Occipital lobe (tissue), 2 donors: ENCODE results near the gene TMOD1. TPM values are rescaled to one million over a fixed set of nuclear protein-coding genes. Genes with fewer than 3 reads are reported as not detected.

Experiments used
- DNase-seq: peaks from one replicate; lab custom pipeline; 2025; lab: John Stamatoyannopoulos, UW
- total RNA-seq: library from RNA; depleted of rRNA; stranded (reverse); fragments of >200 nt; gene quantifications from one replicate; pipeline ENCODE4 v1.2.3, GENCODE V29; 2014

TMOD1 gene
- total RNA-seq, 1 donor from 2014 or later = 22.8 TPM

GRCh38 chr9:97517331-97518089 lies 16.0 kb downstream of the TMOD1 start:
- DNase-seq = no peak

DNA sequence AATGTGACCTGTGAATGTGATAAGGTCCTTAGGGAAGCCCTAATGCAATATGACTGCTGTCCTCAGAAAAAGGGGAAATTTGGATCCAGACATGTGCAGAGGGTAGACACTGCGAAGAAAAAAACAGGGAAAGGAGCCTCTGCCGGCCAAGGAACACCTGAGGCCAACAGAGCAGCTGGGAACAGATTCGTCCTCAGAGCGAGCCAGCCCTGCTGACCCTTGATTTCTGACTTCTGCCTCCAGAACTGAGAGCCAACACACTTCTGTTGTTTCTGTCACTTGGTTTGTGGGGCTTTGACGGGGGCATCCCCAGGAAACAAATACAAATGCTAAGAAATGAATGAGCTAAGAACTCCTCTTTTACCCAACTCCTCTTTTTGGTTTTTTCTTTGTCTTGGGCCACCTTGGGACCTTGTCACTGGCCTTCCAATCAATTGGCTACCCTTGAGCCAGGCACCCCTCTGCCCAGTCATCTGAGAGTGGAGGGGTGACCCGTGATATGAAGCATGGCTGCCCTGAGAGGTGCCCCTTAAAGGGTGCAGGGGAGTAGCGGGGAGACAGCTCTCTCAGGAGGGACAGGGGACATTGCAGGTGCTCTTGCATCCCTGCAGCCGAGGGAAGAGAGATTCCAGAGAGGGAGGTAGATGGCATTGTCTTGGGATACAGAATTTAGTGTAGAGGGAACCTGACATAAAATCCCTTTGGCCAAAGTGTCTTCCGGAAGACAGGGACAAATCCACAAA lies 16.9 kb downstream of the TMOD1 start:
- DNase-seq = no peak

DNA sequence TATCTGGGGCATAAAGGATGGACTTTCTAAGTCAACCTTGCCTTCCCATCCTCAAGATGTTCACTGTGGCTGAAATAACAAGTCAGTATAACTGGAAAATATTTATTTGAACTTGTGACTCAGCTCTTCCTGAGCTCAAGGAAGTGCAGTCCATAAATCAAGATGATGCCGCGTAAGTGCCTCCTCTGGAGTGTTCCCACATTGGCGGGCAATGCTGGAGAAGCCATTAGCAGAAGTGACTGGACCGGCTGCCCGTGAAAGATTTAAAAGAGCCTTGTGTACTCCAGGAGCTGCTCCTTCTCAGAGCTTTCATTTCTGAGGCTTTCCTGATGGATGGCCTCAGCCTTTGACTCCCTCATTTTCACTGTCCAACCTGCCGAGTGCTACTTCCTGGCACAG lies 17.4 kb downstream of the TMOD1 start:
- no peak for DNase-seq

DNA sequence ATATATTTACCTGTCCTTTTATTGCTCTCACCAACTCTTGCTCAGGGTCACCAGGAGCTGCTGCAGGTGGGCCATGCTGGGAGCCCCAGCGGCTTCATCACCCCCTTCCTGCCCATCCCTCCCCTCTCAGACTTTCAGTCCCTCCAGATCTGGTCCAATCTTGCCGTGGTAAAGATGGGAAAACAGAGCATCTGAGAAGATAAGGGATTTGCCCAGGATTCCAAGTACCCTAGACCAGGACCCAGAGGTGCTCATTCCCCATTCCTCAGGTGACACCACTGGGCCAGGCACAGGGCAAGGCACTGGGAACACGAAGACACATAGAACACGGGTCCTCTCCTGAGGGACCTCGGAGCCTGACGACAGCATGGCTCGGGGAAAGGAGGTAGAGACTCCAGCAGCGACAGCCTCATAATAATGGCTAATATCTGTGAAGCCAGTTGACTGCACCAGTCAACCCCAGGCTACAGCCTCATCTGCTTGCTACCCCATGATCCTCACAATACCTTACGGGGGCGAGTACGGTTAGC lies 18.0 kb downstream of the TMOD1 start:
- no peak for DNase-seq

DNA sequence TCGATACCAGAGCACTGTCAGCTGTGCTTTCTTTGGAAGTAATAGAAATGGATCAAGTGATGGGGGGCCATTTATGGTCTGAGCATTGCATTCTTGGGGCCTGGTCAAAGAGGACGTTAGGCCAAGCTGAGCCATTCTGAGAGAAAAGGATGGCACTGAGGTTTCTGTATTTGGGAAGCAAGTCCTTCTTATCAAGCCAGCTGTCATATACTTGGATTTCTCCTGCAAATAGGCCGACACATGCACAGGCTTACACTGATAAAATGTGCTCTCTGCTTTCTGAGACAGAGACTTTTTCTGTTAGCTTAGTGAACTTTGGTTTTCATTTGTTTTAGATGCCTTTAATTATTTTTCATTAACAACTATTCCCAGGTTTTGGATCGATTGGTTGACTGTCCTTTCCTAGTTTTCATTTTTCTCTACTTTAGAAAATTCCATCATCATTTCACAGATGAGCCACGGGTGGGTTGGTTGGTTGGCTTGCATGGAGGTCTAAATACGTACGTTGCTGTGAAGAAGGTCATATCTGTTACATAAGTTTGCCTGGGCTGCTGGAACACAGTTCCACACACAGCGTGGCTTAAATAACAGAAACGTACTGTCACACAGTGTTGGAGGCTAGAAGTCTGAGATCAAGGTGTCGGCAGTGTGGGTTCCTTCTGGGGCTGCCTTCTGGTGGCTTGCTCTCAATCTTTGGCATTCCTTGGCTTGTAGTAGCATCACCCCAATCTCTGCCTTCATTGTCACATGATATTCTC lies 20.3 kb downstream of the TMOD1 start:
- DNase-seq = no peak

DNA sequence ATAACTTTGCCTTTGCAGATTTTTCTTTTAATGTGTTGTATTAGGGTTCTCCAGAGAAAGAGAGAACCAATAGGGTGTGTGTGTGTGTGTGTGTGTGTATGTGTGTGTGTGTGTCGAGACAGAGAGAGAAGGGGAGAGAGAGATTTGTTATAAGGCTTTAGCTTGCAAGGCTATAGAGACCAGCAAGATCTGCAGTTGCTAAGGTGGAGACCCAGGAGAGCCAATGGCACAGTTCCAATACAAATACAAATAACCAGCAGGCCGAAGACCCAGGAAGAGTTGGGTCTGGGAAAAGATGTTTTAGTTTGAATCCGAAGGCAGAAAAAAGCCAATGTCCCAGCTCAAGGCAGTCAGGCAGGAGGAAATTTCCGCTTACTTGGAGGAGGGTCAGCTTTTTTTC lies 23.0 kb downstream of the TMOD1 start:
- DNase-seq = no peak

DNA sequence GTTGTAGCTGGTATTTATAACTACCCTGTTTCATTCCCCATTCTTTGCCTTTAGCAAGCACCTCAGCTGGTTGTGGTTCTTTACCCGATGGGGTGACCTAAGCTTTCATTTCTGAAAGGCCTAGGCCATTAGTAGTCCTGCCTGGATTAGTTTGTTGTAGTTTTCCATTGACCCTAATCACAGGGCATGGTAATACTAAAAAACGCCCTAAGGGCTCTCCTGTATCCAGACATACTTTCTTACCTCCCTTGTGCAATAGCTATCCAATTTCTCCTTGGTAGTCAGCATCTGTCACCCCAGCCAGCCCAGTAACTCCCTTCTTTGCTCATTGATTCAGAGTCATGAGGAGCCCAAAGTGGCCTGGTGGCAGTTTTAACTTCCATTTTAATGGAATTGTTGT lies 24.0 kb downstream of the TMOD1 start:
- DNase-seq = no peak

- DNase-seq = no peak
These were observed 25.6 kb downstream of the TMOD1 start for GRCh38 chr9:97526895-97527575.

GRCh38 chr9:97527626-97528528 lies 26.4 kb downstream of the TMOD1 start:
- DNase-seq = no peak

- DNase-seq = no peak
These were observed 27.2 kb downstream of the TMOD1 start for GRCh38 chr9:97528529-97529230.

DNA sequence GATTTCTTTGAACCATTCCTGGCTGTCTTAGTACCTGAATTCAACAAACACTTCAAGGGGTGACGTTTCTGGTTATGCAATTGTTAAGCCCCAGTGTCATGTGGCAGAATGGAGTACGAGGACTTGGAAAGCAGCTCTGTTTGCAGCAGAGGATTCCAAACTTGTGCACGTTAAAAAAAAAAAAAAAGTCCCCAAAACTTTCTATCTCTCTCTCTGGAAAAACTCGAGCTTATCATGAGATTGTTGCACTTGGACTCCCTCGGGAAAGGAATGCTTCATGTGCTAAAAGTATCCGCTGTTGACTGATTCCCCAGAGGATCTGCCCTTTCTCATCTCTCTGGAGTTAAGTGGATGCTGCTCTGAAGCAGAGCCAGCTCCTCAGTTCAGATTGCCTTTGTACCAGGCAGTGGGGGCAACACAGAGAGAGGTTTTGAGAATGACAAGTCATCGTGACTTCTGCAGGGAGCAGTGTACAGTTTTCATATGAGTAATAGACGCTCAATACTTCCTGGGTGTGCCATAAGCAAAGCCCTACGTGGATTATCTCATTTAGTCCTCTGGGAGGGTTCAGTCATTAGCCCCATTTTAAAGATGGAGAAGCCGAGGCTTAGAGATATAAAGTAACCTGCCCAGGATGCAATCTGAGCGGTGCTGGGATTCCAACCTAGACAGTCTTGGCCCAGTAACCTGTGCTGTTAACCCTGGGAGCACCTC lies 28.1 kb downstream of the TMOD1 start:
- DNase-seq = no peak

DNA sequence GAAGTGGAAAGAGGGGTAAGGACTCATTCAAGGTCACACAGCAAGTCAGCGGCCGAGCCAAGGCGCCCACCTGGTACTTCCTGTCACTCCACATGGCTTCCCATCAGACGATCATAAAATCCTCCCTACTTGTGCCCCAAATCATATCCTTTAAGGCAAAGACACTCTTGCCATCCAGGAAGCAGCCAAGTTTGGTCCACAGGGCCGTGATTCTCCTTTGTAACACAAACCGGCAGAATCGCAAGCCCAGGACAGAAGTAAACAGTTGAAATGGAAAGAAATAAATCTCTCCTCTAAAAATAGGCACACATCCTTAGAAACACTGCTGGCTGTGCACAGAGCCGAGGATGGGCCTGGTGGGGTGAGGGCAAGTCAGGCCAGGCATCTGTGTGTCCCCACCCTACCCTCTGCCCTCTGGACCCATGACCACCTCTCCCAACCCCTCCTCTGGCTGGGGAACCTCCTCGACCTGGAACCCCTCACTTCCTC lies 30.5 kb downstream of the TMOD1 start:
- DNase-seq = no peak

- no peak for DNase-seq
These were observed 32.7 kb downstream of the TMOD1 start for GRCh38 chr9:97534185-97534584.

GRCh38 chr9:97534961-97535594 lies 33.6 kb downstream of the TMOD1 start:
- DNase-seq = no peak

GRCh38 chr9:97535771-97536170 lies 34.3 kb downstream of the TMOD1 start:
- DNase-seq = no peak

GRCh38 chr9:97536480-97536879 lies 35.0 kb downstream of the TMOD1 start:
- DNase-seq = no peak

GRCh38 chr9:97543561-97543960 lies 42.1 kb downstream of the TMOD1 start:
- DNase-seq = no peak

DNA sequence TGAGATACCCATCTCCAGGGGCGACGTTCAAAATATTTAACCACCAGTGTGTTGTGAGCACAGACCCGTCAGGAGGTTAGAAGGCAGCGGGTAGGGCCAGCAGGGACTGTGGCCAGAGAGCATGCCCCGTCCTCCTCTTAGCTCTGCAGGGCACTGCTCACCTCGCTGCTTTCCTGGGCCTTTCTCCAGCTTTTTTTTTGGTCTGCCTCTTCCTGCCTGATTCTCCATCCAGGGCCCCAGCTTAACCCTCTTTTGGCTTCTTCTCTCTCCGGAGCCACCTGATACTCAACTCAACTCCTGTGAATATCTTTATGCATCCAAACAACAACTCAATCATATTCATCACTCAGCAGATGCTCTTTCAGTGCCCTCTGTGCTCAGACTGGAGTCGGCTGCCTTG lies 44.0 kb downstream of the TMOD1 start:
- DNase-seq = no peak
